GM19395 (cell line): ENCODE results near the gene GABBR2.

Experiments used
- ATAC-seq: cut with Tn5 transposase; IDR thresholded peaks from one replicate; pipeline ENCODE4 v1.9.1; 2021; ENCODE audit warnings: mild to moderate bottlenecking, moderate library complexity; ENCODE audit not compliant: unreplicated experiment

Gene GABBR2

GRCh38 chr9:98416294-98417248 lies 292.2 kb downstream of the GABBR2 start:
- no peak for ATAC-seq

- no peak for ATAC-seq
These were observed 293.0 kb downstream of the GABBR2 start for GRCh38 chr9:98415782-98416181.

GRCh38 chr9:98413084-98413483 lies 295.7 kb downstream of the GABBR2 start:
- ATAC-seq: no peak

- ATAC-seq: no peak
These were observed 296.5 kb downstream of the GABBR2 start for GRCh38 chr9:98412101-98412842.

GRCh38 chr9:98410185-98410697 lies 298.5 kb downstream of the GABBR2 start:
- no peak for ATAC-seq

GRCh38 chr9:98409719-98410118 lies 299.0 kb downstream of the GABBR2 start:
- no peak for ATAC-seq

GRCh38 chr9:98406469-98406868 lies 302.3 kb downstream of the GABBR2 start:
- no peak for ATAC-seq

- ATAC-seq: no peak
These were observed 304.5 kb downstream of the GABBR2 start for GRCh38 chr9:98404237-98404636.

GRCh38 chr9:98403715-98404114 lies 305.0 kb downstream of the GABBR2 start:
- no peak for ATAC-seq

- no peak for ATAC-seq
These were observed 306.5 kb downstream of the GABBR2 start for GRCh38 chr9:98402019-98402840.

- no peak for ATAC-seq
These were observed 307.4 kb downstream of the GABBR2 start for GRCh38 chr9:98401140-98402018.

- no peak for ATAC-seq
These were observed 308.6 kb downstream of the GABBR2 start for GRCh38 chr9:98399950-98400683.

- no peak for ATAC-seq
These were observed 312.1 kb downstream of the GABBR2 start for GRCh38 chr9:98396656-98397055.

GRCh38 chr9:98396236-98396635 lies 312.5 kb downstream of the GABBR2 start:
- no peak for ATAC-seq

- no peak for ATAC-seq
These were observed 316.9 kb downstream of the GABBR2 start for GRCh38 chr9:98391867-98392266.

GRCh38 chr9:98391406-98391805 lies 317.3 kb downstream of the GABBR2 start:
- ATAC-seq: no peak

GRCh38 chr9:98385751-98386150 lies 323.0 kb downstream of the GABBR2 start:
- ATAC-seq: no peak

GRCh38 chr9:98383758-98384157 lies 325.0 kb downstream of the GABBR2 start:
- ATAC-seq: no peak
